ENCODE measurements around the gene LTBP3. TPM values are rescaled to one million over a fixed set of nuclear protein-coding genes. Genes with fewer than 3 reads are reported as not detected.

The LTBP3 gene
- polyA plus RNA-seq, 1 of the 3 experiments (the other 2 are of a cell fraction), result 167 TPM

GRCh38 chr11:65569973-65570918 lies 12.1 kb upstream of the LTBP3 start, which contains the start of gene ZNRD2 (continued):
- TF ChIP-seq IRF3 (IDR thresholded peaks at IDR 0.05; ENCODE audit: low read depth, low read length), result no peak
- peak; percentile 73; the same call in 1 of the 2 replicates for TF ChIP-seq ELF1 (IDR thresholded peaks at IDR 0.05)
- TF ChIP-seq, protein P1, sequence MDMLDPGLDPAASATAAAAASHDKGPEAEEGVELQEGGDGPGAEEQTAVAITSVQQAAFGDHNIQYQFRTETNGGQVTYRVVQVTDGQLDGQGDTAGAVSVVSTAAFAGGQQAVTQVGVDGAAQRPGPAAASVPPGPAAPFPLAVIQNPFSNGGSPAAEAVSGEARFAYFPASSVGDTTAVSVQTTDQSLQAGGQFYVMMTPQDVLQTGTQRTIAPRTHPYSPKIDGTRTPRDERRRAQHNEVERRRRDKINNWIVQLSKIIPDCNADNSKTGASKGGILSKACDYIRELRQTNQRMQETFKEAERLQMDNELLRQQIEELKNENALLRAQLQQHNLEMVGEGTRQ (IDR thresholded peaks at IDR 0.05; ENCODE audit: borderline replicate concordance, low read depth, low read length), result no peak
- TF ChIP-seq, protein P2, sequence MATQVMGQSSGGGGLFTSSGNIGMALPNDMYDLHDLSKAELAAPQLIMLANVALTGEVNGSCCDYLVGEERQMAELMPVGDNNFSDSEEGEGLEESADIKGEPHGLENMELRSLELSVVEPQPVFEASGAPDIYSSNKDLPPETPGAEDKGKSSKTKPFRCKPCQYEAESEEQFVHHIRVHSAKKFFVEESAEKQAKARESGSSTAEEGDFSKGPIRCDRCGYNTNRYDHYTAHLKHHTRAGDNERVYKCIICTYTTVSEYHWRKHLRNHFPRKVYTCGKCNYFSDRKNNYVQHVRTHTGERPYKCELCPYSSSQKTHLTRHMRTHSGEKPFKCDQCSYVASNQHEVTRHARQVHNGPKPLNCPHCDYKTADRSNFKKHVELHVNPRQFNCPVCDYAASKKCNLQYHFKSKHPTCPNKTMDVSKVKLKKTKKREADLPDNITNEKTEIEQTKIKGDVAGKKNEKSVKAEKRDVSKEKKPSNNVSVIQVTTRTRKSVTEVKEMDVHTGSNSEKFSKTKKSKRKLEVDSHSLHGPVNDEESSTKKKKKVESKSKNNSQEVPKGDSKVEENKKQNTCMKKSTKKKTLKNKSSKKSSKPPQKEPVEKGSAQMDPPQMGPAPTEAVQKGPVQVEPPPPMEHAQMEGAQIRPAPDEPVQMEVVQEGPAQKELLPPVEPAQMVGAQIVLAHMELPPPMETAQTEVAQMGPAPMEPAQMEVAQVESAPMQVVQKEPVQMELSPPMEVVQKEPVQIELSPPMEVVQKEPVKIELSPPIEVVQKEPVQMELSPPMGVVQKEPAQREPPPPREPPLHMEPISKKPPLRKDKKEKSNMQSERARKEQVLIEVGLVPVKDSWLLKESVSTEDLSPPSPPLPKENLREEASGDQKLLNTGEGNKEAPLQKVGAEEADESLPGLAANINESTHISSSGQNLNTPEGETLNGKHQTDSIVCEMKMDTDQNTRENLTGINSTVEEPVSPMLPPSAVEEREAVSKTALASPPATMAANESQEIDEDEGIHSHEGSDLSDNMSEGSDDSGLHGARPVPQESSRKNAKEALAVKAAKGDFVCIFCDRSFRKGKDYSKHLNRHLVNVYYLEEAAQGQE (IDR thresholded peaks at IDR 0.05; ENCODE audit: low read depth, low read length), result peak; percentile 20; the same call in 1 of the 2 replicates
- peak; percentile 83 for TF ChIP-seq NRF1 (IDR thresholded peaks at IDR 0.05; ENCODE audit: low read depth, low read length)
- TF ChIP-seq, protein P3, sequence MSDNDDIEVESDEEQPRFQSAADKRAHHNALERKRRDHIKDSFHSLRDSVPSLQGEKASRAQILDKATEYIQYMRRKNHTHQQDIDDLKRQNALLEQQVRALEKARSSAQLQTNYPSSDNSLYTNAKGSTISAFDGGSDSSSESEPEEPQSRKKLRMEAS (IDR thresholded peaks at IDR 0.05; ENCODE audit: low read depth), result peak; percentile 84
- no peak for TF ChIP-seq FOXM1 (IDR thresholded peaks at IDR 0.05; ENCODE audit: low read depth)
- peak; percentile 62 for TF ChIP-seq RAD21 (IDR thresholded peaks at IDR 0.05; ENCODE audit: low read length)
- TF ChIP-seq SIN3A (IDR thresholded peaks at IDR 0.05; ENCODE audit: borderline replicate concordance, low read depth, low read length), result peak; percentile 81; the same call in 1 of the 2 replicates
- TF ChIP-seq POLR2AphosphoS5 (IDR thresholded peaks at IDR 0.05; ENCODE audit: low read depth, low read length), result peak; percentile 60
